Breast epithelium (tissue), 3 donors: Measurements from ENCODE around the gene TOP3B.

Source experiments
- CTCF ChIP-seq, 3 donors: fragments of 450-650 bp; IDR thresholded peaks; one replicate each; pipeline ENCODE4 v1.5.1; 2016 to 2017; ENCODE audit warnings: antibody characterized with exemption in 3 of 3, mild to moderate bottlenecking in 3 of 3, moderate library complexity in 3 of 3
- POLR2A ChIP-seq: fragments of 450-650 bp; IDR thresholded peaks from one replicate; pipeline ENCODE4 v1.6.1; 2016; ENCODE audit warnings: antibody characterized with exemption, mild to moderate bottlenecking, moderate library complexity
- POLR2AphosphoS5 ChIP-seq, 3 donors: sonication (generic); formaldehyde crosslinking; IDR thresholded peaks; one replicate each; pipeline ENCODE4 v1.6.1; 2017; ENCODE audit warnings: antibody characterized with exemption in 3 of 3

DNA sequence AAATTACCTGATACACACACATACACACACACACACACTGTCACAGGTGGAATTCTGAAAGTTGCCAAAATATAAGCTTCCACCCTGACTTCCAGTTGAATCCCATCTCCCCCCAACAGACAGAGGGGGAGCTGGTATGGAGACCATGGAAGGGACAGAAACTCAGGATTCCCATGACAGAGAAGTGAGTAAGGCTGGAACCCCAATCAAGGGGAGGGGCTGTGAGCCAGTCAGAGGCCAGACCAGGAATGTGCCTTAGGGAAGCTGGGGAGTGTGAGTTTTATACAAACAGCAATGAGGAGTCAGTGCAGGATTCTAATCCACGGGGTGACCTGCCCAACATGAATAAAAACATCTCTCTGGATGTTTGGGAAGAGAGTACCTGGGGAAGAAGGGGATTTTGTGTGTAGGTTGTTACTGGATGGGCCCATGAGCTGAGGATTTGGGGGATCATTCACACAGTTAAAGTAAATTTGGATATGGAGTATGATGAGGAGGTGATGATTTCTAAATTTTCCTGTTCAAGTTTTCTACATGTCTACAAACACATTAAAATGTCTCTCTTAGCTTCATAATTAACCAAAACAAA lies 38.7 kb upstream of the TOP3B start:
- TF ChIP-seq CTCF (IDR thresholded peaks at IDR 0.05) (no peak), POLR2A (no peak), POLR2AphosphoS5 (IDR thresholded peaks at IDR 0.05) (no peak)
